Stimulated activated CD4-positive, alpha-beta T cell treated with anti-CD3 and anti-CD28 coated beads, TNF-alpha, amount 100 ng/mL, for 4 hours (primary cell): Measurements from ENCODE around the gene TNNT3.

Experiments used
- DNase-seq, 3 experiments: peaks; one replicate each; pipeline ENCODE4 v3.0.0-alpha.2; 2020; ENCODE audit warnings: low read depth in 3 of 3

The TNNT3 gene

GRCh38 chr11:1953489-1954266 is 34.2 kb downstream of the TNNT3 start:
- DNase-seq = peak in 1 of 3 experiments; percentile 10

- no peak for DNase-seq
Observed at GRCh38 chr11:1958367-1958766, 38.9 kb downstream of the TNNT3 start.

GRCh38 chr11:1959786-1960185 is 40.3 kb downstream of the TNNT3 start:
- no peak for DNase-seq

- no peak for DNase-seq
Observed at GRCh38 chr11:1963864-1964263, 44.4 kb downstream of the TNNT3 start.

- no peak for DNase-seq
Observed at GRCh38 chr11:1964348-1964747, 44.8 kb downstream of the TNNT3 start.

GRCh38 chr11:1964955-1965354 is 45.5 kb downstream of the TNNT3 start:
- DNase-seq = no peak

GRCh38 chr11:1966531-1966930 is 47.0 kb downstream of the TNNT3 start:
- no peak for DNase-seq

- DNase-seq = no peak
Observed at GRCh38 chr11:1967641-1968225, 48.2 kb downstream of the TNNT3 start.

- DNase-seq = no peak
Observed at GRCh38 chr11:1968454-1969002, 49.0 kb downstream of the TNNT3 start.

GRCh38 chr11:1969035-1969434 is 49.5 kb downstream of the TNNT3 start:
- DNase-seq = no peak

GRCh38 chr11:1969776-1970175 is 50.3 kb downstream of the TNNT3 start:
- DNase-seq = no peak

GRCh38 chr11:1970956-1971355 is 51.5 kb downstream of the TNNT3 start:
- no peak for DNase-seq

GRCh38 chr11:1975185-1975584 is 55.7 kb downstream of the TNNT3 start:
- no peak for DNase-seq

- no peak for DNase-seq
Observed at GRCh38 chr11:1978720-1979473, 59.4 kb downstream of the TNNT3 start.

GRCh38 chr11:1979607-1980006 is 60.1 kb downstream of the TNNT3 start:
- DNase-seq = no peak

- no peak for DNase-seq
Observed at GRCh38 chr11:1982873-1983600, 63.5 kb downstream of the TNNT3 start.

GRCh38 chr11:1983601-1983961 is 64.1 kb downstream of the TNNT3 start:
- DNase-seq = no peak

GRCh38 chr11:1987024-1987423 is 67.5 kb downstream of the TNNT3 start:
- DNase-seq = no peak

GRCh38 chr11:1988174-1988573 is 68.7 kb downstream of the TNNT3 start:
- no peak for DNase-seq
